LHCN-M2 (cell line): ENCODE measurements around the gene CCL22. TPM values are rescaled to one million over a fixed set of nuclear protein-coding genes. Genes with fewer than 3 reads are reported as not detected.
"Not testable (repeated sequence)": the region's sequence is repeated elsewhere in the genome, so short reads cannot be mapped to it uniquely, and the experiment has no call there.

Source experiments
- DNase-seq: peaks from one replicate; pipeline ENCODE4 v3.0.0-alpha.2; 2012; ENCODE audit warnings: low read depth
- total RNA-seq: library from RNA; depleted of rRNA; stranded (reverse); fragments of >200 nt; gene quantifications from 2 replicates; pipeline ENCODE4 v1.2.3, GENCODE V29; 2014

Gene CCL22
- total RNA-seq, 1 experiment from 2014 or later = not detected

DNA sequence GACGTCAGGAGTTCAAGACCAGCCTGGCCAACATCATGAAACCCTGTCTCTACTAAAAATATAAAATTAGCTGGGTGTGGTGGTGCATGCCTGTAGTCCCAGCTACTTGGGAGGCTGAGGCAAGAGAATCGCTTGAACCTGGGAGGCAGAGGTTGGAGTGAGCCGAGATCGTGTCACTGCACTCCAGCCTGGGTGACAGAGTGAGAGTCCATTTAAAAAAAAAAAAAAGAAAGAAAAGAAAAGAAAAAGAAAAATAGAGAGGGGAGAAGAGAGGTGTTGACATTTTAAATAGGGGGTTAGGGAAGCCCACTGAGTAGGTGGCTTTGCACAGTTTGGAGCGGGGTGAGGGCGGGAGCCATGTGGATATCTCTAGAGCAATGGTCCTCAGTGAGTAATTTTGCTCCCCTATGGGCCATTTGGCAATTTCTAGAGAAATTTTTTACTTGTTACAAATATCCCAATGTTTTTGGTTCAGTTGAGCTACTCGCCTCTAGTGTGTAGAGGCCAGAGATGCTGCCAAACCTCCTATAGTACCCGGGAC lies 16.4 kb downstream of the CCL22 start:
- not testable (repeated sequence) for DNase-seq

DNA sequence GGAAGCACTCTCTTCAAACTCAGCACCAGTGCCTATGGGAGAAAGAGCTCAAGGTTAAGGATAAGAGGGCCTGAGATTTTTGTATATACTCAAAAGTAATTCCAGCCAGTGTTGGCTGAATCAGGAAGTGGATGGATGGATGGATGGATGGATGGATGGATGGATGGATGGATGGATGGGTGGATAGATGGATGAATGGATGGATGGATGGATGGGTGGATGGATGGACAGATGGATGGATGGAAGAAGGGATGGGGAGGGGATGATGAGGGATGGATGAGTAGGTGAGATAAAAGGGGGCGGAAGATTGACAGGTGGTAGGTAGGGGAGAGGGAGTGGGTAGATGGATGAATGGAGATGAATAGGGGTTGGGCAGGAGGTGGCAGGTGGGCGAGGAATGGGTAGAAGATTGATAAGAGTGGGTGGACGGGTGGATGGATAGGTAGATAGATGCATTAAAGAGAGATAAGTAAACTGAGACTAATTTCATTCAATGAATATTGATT lies 17.8 kb downstream of the CCL22 start:
- DNase-seq = no peak

DNA sequence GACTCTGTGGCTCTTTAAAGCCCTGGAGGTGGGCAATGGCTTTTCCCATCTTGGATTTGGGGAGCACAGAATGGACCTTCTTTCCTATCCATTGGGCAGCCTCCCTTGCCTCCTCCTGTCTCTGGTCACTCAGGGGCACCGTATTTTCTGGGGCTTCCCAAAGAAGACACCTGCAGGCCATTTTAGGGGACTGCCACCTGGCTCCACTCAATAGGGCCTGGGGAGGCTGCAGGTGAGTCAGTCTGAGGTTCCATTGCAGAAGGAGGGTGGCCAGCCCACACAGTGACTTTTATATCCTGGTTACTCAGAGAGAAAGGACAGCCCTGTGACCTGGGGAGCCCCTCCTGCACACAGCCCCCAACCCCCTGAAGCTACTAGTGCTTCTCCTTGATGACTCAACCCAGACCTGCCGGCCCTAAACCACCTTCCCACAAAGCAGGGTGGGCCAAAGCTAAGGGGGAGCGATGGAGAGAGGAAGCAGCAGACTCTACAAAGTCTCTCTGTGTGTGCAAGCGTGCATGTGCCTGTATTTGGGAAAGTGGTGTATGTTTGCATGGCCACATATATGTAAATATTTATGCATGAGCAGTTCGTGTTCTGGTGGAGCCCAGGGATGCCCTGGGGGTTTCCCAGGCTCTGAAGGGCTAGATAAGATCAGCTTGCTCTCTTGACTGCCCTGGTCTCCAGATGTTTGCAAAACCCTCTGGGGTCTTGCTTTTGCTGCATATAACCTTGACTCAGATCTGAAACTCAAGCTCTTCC lies 18.7 kb downstream of the CCL22 start:
- DNase-seq = no peak

DNA sequence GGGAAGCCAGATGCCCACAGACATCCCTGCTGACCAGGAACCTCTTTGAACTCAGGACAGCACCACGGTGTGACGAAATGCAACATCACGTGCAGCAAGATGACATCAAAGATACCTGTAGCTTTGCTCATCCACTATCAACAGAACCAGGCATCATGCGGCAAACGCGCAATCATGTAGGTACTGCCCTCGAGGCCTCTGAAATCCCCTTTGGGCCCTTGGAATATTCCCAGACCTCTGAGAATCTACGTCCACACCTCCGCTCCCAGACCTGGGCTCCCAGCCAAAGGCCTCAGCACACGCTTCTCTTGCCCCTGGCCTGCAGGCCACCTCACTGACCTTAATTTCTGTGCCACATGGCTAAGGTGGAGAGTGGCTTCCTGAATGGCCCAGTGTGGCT lies 21.0 kb downstream of the CCL22 start:
- DNase-seq = no peak

DNA sequence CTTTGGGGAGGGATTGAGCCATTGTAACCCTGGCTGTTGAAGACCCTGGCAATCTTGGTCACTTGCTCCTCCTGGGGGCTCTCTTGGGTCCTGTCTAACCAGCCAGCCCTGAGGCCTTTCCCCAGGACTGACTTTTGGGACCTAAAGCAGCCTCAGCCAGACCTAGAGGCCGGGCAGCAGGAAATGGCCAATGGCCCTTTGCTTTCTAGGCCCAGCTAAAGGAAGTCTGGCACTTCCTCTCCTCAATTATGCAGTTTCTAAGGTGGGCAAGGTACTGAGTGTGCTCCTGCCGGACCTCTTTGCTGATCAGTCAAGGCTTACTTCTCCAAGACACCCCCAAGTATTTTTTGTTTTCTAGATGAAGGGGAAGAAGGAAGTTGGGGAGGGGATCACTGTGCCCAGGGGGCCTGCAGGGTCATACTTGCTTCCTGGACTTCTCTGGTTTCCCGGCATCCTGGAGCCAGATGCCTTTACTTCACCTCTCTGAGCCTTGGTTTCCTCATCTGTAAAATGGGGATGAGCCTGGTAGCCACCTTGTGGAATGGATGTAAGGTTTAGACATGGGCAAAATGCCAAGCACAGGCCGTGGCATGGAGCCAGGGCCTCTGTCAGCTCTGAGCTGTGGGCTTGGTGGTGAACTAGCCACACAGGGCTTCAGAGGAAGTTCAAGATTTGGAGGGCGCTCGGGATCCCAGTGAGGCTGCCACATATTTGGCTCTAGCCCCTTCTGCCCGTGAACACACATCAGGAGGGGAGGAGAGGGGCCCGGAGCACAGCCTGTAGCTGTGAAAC lies 22.3 kb downstream of the CCL22 start:
- DNase-seq = peak; percentile 9

DNA sequence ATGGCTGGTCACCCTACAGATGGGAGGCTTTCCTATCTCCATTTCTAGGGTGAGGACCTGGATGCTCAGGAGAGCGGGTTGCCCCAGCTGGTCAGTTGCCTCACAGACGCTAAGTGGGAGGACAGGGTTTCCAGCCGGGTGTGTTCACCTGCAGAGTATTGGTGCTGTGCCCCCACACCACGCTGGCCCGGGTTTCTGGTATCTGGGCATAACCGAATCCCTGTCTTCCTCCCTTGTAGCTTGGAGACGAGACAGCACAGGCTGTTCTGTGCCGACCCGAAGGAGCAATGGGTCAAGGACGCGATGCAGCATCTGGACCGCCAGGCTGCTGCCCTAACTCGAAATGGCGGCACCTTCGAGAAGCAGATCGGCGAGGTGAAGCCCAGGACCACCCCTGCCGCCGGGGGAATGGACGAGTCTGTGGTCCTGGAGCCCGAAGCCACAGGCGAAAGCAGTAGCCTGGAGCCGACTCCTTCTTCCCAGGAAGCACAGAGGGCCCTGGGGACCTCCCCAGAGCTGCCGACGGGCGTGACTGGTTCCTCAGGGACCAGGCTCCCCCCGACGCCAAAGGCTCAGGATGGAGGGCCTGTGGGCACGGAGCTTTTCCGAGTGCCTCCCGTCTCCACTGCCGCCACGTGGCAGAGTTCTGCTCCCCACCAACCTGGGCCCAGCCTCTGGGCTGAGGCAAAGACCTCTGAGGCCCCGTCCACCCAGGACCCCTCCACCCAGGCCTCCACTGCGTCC lies 23.4 kb downstream of the CCL22 start:
- no peak for DNase-seq

DNA sequence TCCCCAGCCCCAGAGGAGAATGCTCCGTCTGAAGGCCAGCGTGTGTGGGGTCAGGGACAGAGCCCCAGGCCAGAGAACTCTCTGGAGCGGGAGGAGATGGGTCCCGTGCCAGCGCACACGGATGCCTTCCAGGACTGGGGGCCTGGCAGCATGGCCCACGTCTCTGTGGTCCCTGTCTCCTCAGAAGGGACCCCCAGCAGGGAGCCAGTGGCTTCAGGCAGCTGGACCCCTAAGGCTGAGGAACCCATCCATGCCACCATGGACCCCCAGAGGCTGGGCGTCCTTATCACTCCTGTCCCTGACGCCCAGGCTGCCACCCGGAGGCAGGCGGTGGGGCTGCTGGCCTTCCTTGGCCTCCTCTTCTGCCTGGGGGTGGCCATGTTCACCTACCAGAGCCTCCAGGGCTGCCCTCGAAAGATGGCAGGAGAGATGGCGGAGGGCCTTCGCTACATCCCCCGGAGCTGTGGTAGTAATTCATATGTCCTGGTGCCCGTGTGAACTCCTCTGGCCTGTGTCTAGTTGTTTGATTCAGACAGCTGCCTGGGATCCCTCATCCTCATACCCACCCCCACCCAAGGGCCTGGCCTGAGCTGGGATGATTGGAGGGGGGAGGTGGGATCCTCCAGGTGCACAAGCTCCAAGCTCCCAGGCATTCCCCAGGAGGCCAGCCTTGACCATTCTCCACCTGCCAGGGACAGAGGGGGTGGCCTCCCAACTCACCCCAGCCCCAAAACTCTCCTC lies 24.1 kb downstream of the CCL22 start:
- DNase-seq = no peak

DNA sequence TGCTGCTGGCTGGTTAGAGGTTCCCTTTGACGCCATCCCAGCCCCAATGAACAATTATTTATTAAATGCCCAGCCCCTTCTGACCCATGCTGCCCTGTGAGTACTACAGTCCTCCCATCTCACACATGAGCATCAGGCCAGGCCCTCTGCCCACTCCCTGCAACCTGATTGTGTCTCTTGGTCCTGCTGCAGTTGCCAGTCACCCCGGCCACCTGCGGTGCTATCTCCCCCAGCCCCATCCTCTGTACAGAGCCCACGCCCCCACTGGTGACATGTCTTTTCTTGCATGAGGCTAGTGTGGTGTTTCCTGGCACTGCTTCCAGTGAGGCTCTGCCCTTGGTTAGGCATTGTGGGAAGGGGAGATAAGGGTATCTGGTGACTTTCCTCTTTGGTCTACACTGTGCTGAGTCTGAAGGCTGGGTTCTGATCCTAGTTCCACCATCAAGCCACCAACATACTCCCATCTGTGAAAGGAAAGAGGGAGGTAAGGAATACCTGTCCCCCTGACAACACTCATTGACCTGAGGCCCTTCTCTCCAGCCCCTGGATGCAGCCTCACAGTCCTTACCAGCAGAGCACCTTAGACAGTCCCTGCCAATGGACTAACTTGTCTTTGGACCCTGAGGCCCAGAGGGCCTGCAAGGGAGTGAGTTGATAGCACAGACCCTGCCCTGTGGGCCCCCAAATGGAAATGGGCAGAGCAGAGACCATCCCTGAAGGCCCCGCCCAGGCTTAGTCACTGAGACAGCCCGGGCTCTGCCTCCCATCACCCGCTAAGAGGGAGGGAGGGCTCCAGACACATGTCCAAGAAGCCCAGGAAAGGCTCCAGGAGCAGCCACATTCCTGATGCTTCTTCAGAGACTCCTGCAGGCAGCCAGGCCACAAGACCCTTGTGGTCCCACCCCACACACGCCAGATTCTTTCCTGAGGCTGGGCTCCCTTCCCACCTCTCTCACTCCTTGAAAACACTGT lies 25.0 kb downstream of the CCL22 start:
- no peak for DNase-seq

DNA sequence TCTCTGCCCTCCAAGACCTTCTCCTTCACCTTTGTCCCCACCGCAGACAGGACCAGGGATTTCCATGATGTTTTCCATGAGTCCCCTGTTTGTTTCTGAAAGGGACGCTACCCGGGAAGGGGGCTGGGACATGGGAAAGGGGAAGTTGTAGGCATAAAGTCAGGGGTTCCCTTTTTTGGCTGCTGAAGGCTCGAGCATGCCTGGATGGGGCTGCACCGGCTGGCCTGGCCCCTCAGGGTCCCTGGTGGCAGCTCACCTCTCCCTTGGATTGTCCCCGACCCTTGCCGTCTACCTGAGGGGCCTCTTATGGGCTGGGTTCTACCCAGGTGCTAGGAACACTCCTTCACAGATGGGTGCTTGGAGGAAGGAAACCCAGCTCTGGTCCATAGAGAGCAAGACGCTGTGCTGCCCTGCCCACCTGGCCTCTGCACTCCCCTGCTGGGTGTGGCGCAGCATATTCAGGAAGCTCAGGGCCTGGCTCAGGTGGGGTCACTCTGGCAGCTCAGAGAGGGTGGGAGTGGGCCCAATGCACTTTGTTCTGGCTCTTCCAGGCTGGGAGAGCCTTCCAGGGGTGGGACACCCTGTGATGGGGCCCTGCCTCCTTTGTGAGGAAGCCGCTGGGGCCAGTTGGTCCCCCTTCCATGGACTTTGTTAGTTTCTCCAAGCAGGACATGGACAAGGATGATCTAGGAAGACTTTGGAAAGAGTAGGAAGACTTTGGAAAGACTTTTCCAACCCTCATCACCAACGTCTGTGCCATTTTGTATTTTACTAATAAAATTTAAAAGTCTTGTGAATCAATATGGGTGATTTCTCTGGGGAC lies 25.9 kb downstream of the CCL22 start:
- no peak for DNase-seq

DNA sequence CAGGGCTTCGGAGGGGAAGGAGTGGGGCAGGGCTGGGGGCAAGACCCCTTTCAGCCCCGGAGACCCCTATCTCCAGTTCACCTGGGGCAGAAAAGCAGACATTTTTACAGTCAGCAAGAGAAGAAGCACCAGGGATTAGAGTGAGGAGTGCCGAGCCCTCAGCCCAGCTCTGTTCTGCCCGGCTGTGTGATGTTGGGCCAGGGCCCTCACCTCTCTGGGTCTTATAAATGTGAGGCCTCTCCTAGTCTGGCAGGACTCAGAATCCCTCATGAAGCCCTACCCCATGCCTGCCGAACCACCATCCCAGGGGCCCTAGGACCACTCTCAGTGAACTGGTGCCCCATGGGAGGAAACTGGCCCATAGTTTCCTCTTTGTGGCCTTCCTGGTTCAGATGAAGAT lies 26.5 kb downstream of the CCL22 start:
- DNase-seq = no peak

DNA sequence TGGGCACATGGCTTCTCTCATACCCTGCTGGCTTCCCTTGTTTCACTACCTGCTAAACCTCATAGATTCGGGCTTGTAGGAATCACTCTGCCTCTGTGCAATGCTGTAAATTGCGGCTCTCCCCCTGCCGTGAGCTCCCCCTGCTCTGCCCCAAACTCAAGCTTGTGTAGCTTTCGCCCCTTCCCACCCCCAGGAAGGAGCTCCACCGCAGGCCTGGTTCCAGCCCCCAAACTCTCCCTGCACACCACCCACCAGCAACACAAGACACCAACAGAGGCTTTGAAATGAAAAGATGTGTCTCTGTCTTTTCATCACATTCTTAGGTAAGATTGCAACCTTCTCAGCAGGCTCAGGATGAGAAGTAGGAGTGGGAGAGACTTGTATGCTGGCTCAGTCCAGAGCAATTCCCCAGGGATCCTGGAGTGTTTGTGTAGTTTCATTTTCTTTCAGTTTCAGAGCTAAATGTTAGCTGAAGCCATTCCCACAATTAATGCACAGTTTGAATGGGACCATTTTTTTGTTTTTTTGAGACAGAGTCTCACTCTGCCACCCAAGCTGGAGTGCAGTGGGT lies 27.9 kb downstream of the CCL22 start:
- DNase-seq = peak; percentile 47

DNA sequence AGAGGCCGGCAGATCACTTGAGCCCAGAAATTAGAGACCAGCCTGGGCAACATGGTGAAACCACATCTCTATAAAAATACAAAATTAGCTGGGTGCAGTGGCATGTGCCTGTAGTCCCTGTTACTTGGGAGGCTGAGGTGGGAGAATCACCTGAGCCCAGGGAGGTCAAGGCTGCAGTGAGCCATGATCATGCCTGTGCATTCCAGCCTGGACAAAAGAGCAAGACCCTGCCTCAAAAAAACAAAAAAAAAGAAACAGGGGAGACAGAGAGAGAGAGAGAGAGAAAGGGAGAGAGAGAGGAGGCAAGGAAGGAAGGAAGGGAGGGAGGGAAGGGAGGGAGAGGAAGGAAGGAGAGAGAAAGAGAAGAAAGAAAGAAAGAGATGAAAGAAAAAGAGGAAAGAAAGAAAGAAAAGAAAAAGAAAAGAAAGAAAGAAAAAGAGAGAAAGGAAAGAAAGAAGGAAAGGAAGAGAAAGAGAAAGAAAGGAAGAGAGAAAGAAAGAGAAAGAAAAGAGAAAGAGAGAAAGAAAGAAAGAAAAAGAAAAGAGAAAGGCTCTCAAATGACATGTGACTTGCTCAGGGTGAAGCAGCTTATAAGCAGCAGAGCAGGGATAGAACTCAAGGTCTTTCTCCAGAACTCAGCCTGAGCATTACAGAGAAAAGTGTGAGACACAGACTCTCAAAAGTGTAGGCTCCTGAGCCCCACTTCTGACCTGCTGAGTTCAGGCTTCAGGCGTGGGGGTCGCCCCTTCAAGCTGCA lies 29.2 kb downstream of the CCL22 start:
- no peak for DNase-seq

DNA sequence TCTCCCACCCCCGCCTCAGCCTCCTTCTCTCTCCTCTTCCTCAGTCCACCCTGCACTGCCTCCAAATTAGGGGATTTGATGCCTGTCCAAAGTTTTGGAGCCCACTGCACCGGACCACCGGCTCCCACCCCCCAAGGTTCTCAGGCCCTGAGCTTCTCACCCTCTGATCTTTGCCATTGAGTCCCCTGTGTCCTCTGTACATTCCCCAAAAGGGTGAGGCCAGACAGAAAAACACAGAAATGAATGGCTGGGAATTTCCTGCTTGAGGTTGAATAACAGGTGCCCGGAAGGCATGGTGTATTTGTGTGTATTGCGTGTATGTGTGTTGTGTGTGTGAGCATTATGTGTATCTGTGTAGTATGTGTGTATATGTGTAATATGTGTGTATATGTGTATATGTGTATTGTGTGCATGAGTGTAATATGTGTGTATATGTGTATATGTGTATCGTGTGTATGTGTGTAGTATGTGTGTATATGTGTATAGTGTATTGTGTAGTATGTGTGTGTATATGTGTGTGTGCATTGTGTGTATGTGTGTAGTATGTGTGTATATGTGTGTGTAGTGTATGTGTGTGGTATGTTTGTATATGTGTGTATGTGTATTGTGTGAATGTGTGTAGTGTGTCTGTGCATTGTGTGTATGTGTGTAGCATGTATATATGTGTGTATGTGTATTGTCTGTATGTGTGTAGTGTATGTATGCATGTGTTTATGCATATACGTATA lies 29.9 kb downstream of the CCL22 start:
- DNase-seq = no peak

DNA sequence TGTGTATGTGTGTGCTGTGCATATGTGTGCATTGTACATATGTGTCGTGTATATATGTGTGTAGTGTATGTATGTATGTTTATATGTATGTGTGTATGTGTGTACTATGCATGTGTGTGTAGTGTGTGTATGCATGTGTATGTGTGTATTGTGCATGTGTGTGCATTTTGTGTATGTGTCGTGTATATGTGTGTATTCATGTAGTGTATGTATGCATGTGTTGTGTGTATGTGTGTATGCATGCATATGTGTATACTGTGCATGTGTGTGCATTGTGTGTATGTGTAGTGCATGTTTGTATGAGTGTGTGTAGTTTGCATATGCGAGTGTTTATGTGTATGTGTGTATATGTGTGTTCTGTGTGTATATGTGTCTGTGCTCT lies 30.5 kb downstream of the CCL22 start:
- DNase-seq = no peak

DNA sequence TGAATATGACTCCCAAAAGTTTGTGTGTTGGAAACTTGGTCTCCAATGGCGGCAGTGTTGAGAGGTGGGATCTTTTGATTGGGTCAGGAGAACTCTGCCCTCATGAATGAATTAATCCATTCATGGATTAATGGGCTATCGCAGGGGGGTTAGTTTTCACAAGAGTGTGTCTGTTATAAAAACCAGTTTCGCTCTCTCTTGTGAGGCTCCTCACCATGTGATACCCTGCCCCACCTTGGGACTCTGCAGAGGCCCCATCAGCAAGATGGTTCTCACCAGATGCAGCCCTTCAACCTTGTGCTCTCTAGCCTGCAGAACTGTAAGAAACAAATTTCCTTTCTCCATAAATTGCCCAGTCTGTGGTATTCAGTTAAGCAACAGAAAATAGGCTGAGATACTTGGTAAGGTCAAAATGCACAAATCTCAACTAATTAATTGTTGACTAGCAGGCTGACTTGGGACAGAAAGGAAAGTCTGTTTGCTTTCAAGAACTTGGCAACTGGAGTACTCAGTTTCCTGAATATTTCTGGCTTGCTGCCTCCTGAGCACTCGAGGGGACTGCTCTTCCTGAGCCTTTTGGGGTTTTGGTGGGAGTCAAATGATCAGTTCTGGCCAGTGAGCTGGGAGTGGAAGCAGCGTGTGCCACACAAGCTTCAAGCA lies 32.2 kb downstream of the CCL22 start:
- no peak for DNase-seq

DNA sequence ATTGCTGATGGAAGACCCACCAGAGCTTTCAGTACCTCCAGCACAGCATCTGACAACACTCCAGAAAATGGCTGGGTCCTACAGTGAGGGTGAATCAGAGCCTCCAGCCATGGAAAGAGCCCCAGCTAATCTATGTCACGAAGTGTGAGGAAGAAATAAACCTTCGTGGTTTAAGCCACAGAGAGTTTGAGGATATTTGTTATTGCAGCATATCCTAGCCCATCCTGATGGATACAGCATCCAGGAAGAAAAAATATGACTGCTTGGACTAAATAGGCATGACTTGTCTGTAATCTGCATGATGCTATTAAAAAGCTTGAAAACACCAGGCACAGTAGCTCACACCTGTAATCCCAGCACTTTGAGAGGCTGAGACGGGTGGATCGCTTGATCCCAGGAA lies 32.7 kb downstream of the CCL22 start:
- no peak for DNase-seq

DNA sequence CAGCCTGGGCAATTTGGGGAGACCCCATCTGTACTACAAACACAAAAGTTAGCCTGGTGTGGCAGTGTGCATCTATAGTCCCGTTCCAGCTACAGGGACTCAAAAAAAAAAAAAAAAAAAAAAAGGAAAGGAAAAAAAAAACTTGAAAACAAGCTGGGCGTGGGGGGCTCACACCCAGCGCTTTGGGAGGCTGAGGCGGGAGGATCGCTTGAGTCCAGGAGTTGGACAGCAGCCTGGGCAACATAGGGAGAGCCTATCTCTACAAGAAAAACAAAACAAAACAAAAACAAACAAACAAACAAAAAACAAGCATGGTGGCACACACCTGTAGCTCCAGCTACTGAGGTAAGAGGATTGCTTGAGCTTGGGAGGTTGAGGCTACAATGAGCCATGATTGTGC lies 33.1 kb downstream of the CCL22 start:
- no peak for DNase-seq
